Psoas muscle (tissue), 8 donors: ENCODE results near the gene CMSS1. TPM values are rescaled to one million over a fixed set of nuclear protein-coding genes. Genes with fewer than 3 reads are reported as not detected.
A peak's percentile ranks its signal among the peaks of the same experiment; 100 is the strongest.

Experiments
- ATAC-seq, 4 donors: fragments of 200-7000 bp; cut with Tn5 transposase; one replicate each; pipeline ENCODE4 v1.9.1; 2020; ENCODE audit warnings: moderate library complexity in 3 of 4, mild to moderate bottlenecking in 2 of 4
- DNase-seq, 2 donors: peaks; one replicate each; pipeline ENCODE4 v3.0.0-alpha.2; 2020
- H3K27ac ChIP-seq: fragments of 200-600 bp; one replicate; pipeline ENCODE4 v1.8.0; 2022
- H3K27me3 ChIP-seq, 3 donors: fragments of 200-600 bp in 1 of 3; one replicate each; pipeline versions ENCODE4 v1.6.1 to v1.8.0; 2013 to 2022; ENCODE audit warnings: low read length in 2 of 3, mild to moderate bottlenecking in 2 of 3, moderate library complexity in 1 of 3; ENCODE audit not compliant: insufficient read depth in 3 of 3
- H3K36me3 ChIP-seq, 2 donors: fragments of 200-600 bp in 1 of 2; one replicate each; pipeline versions ENCODE4 v1.6.1 to v1.8.0; 2013 to 2022; ENCODE audit warnings: low read depth in 1 of 2, mild to moderate bottlenecking in 1 of 2, moderate library complexity in 1 of 2; ENCODE audit not compliant: insufficient read depth in 1 of 2
- H3K4me1 ChIP-seq: fragments of 200-600 bp; one replicate; pipeline ENCODE4 v1.8.0; 2022
- H3K4me3 ChIP-seq: fragments of 200-600 bp; one replicate; pipeline ENCODE4 v1.8.0; 2022; ENCODE audit warnings: mild to moderate bottlenecking
- H3K9me3 ChIP-seq: fragments of 200-600 bp; one replicate; pipeline ENCODE4 v1.8.0; 2022
- CTCF ChIP-seq: fragments of 200-600 bp; IDR thresholded peaks from one replicate; pipeline ENCODE4 v1.8.0; 2022; ENCODE audit warnings: antibody characterized with exemption
- WGBS, 3 donors: extraction: QIAGEN DNeasy Blood & Tissue Kit; methylation state at CpG; one replicate each; pipeline versions ENCODE4 v1.1.6 to v1.1.7; 2013; 5-methylcytosine and 5-hydroxymethylcytosine counted together
- intact Hi-C, 2 donors: fragments of 100-400 bp; cut with DNase I; formaldehyde crosslinking; loops; one replicate each; pipeline versions ENCODE4 v1.11.0 to v1.14.2; 2022
- polyA plus RNA-seq, 3 donors: library from polyadenylated mRNA; stranded (reverse); fragments of 200-250 nt; gene quantifications; one replicate each; pipeline ENCODE4 v1.2.3, GENCODE V29; 2013
- total RNA-seq, 4 donors: library from RNA; stranded (reverse); fragmentation: NEBNext Ultra II Directional in 2 of 4; extraction: Animal tissue kit (Norgen Biotek cat#: 25700) in 2 of 4; gene quantifications; one replicate each; pipeline versions ENCODE4 v1.2.1 to v1.2.4, GENCODE V29; 2021 to 2023
- donor health status: healthy with polysubstance abuse.
- donor health status: DM: no; HTN: no; CAD: no; lungs with moderate emphysema.
- donor health status: Bipolar disorder and iron deficiency.
- donor health status: healthy.
- donor health status: DM: yes; HTN: yes; CAD: no.
- donor health status: DM: no; HTN: no; CAD: no.
- donor health status: DM: no; HTN: no; CAD: no.
- donor health status: DM: yes; HTN: yes; CAD: no.

CMSS1 gene
- total and polyA plus RNA-seq, 7 donors, result 18.4 to 174 (median 58.8) TPM

GRCh38 chr3:99808163-99808794 lies 9.4 kb upstream of the CMSS1 start:
- Histone ChIP-seq H3K27me3 (no peaks in the 10 kb centered on the region), H3K36me3 (no peaks in the 10 kb centered on the region), H3K4me1 (peaks cover 23% of the 10 kb centered on the region), H3K4me3 (no peak overlapping the region), H3K9me3 (no peaks in the 10 kb centered on the region), H3K27ac (no peak overlapping the region)
- ATAC-seq (peak; percentile 32 to 75 (median 60)), DNase-seq (no peak)
- intact Hi-C loops, result no loop called here
- WGBS, 3 donors, result 29 to 43% (median 32%) methylated on average over 4 of the region's 4 CpGs
- peak; percentile 76 for TF ChIP-seq CTCF

- ATAC-seq, result peak; percentile 33 to 75 (median 66)
- no peak for TF ChIP-seq CTCF
- WGBS, 3 donors, result 46 to 70% (median 51%) methylated on average over 2 of the region's 2 CpGs
Observed at GRCh38 chr3:99809565-99809964, 8.1 kb upstream of the CMSS1 start.

GRCh38 chr3:99810403-99810802 lies 7.3 kb upstream of the CMSS1 start:
- H3K4me3 ChIP-seq, result no peak overlapping the region
- TF ChIP-seq CTCF, result no peak
- DNase-seq, result no peak
- intact Hi-C loops, result loop anchor here in 1 of 2 donors (10.0 kb wide), 1 partner anchor 894 kb away; the partner anchor contains the start of gene TFG
- 44 to 77% (median 49%) methylated on average over 1 of the region's 1 CpG for WGBS, 3 donors
- ATAC-seq, result peak; percentile 38 to 79 (median 66)
- no peaks in the 10 kb centered on the region for H3K36me3 ChIP-seq
- H3K4me1 ChIP-seq, result peaks cover 23% of the 10 kb centered on the region
- peak overlapping the region; percentile 43 for H3K27ac ChIP-seq
- no peaks in the 10 kb centered on the region for H3K27me3 ChIP-seq
- H3K9me3 ChIP-seq, result no peaks in the 10 kb centered on the region

More at GRCh38 chr3:99809565-99809964, 8.1 kb upstream of the CMSS1 start:
- Histone ChIP-seq H3K4me3 (no peak overlapping the region), H3K9me3 (no peaks in the 10 kb centered on the region), H3K27ac (peak overlapping the region; percentile 43), H3K27me3 (no peaks in the 10 kb centered on the region), H3K36me3 (no peaks in the 10 kb centered on the region), H3K4me1 (peaks cover 23% of the 10 kb centered on the region)
- DNase-seq, result no peak
- intact Hi-C loops, result no loop called here

- intact Hi-C loops, result loop anchor here in 1 of 2 donors (10.0 kb wide), 1 partner anchor 888 kb away; the partner anchor contains the start of gene TFG
- Histone ChIP-seq H3K4me3 (peak overlapping the region; percentile 85), H3K9me3 (no peaks in the 10 kb centered on the region), H3K36me3 (no peaks in the 10 kb centered on the region), H3K27ac (peak overlapping the region; percentile 98), H3K27me3 (no peaks in the 10 kb centered on the region), H3K4me1 (peaks cover 21% of the 10 kb centered on the region)
- peak; percentile 25 to 61 for DNase-seq
- TF ChIP-seq CTCF, result no peak
- ATAC-seq, result peak; percentile 18 to 46 (median 24)
- WGBS, 3 donors, result 1% methylated on average over 15 of the region's 15 CpGs
Observed at GRCh38 chr3:99817047-99817436, 620 bp upstream of the CMSS1 start.
